Cardiac muscle cell (in vitro differentiated cells and primary cell): ENCODE data around the gene CDH16. TPM values are rescaled to one million over a fixed set of nuclear protein-coding genes. Genes with fewer than 3 reads are reported as not detected.

Experiments used
- DNase-seq, 2 donors: peaks; one replicate each; pipeline versions ENCODE4 v3.0.0 to v3.0.0-alpha.2; 2010 to 2017; ENCODE audit warnings: low read depth in 1 of 2, low spot score in 1 of 2
- H3K27ac ChIP-seq: fragments of 200-600 bp; sonication (generic); 2 replicates; pipeline ENCODE4 v1.5.1; 2016
- H3K27me3 ChIP-seq: fragments of 200-600 bp; sonication (generic); 2 replicates; pipeline ENCODE4 v1.6.0; 2016; ENCODE audit warnings: control low read depth
- H3K36me3 ChIP-seq: fragments of 200-600 bp; sonication (generic); 2 replicates; pipeline ENCODE4 v1.5.1; 2016; ENCODE audit warnings: control low read depth
- H3K4me1 ChIP-seq: fragments of 200-600 bp; sonication (generic); 2 replicates; pipeline ENCODE4 v1.8.1; 2017; ENCODE audit warnings: low read depth, mild to moderate bottlenecking, mixed run types
- H3K4me3 ChIP-seq: fragments of 200-600 bp; sonication (generic); 2 replicates; pipeline ENCODE4 v1.5.1; 2016; ENCODE audit warnings: mild to moderate bottlenecking
- H3K9me3 ChIP-seq: fragments of 200-600 bp; sonication (generic); 2 replicates; pipeline ENCODE4 v1.5.1; 2017; ENCODE audit warnings: low read depth, mild to moderate bottlenecking, control low read depth
- CTCF ChIP-seq: IDR thresholded peaks from 2 replicates; pipeline ENCODE4 v1.5.1; 2012; ENCODE audit warnings: low read depth, mild to moderate bottlenecking, low read length
- polyA plus RNA-seq: library from polyadenylated mRNA; unstranded; fragments of >200 nt; fragmentation: Nextera tagmentation; extraction: Ambion mirVana; gene quantifications from 2 replicates; pipeline ENCODE4 v1.2.1, GENCODE V29; 2016
- total RNA-seq: library from RNA; depleted of rRNA; stranded (reverse); fragments of >200 nt; gene quantifications from 2 replicates; pipeline ENCODE4 v1.2.3, GENCODE V29; 2016

Gene CDH16
- total and polyA plus RNA-seq, 2 experiments from 2014 or later: 4.4 TPM; not detected in 1

DNA sequence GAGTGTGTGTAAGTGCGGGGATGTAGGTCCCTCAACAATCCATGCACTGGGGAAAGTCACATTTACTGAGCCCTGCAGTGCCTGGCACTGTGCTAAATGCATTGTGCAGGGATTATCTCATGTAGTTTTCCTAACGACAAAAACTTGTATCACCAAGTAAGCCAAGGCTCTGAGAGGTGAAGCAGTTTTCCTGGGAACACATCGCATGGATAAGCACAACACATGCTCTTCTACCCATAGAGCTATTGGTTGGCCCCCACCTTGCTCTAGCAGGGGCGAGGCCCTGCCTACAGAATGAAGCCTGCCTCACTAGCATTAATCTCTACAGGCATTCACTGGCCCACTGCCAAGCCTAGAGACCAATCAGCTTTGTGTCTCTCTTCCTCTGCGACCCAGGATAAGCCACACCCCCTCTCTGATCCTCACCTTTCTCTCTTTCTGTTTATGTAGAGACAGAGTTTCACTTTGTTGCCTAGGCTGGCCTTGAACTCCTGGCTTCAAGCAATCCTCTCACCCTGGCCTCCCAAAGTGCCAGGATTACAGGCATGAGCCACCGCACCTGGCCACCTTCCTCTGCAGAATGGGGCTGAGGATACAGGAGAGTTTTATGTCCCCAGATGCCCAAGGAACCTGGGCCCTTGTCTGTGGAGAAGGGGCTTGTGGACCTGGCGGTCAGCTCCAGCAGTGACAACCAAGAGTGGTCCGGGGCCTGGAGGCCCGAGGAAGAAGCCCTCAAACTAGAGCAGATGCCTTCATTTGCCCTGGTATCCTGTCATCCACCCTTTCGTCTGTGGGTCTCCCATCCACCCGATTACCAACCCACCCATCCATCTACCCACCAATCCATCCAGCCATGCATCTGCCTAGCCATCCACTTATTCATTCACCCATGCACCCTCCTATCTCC lies 12.8 kb downstream of the CDH16 start:
- Histone ChIP-seq H3K4me3 (no peak overlapping the region), H3K27ac (peak overlapping the region; percentile 100), H3K27me3 (no peaks in the 10 kb centered on the region), H3K4me1 (peaks cover 58% of the 10 kb centered on the region), H3K9me3 (no peaks in the 10 kb centered on the region), H3K36me3 (no peaks in the 10 kb centered on the region)
- peak in 1 of 2 donors; percentile 97 for DNase-seq
- no peak for TF ChIP-seq CTCF

- Histone ChIP-seq H3K4me3 (peak overlapping the region; percentile 10), H3K27ac (peak overlapping the region; percentile 100), H3K9me3 (no peaks in the 10 kb centered on the region), H3K27me3 (no peaks in the 10 kb centered on the region), H3K4me1 (peaks cover 67% of the 10 kb centered on the region), H3K36me3 (no peaks in the 10 kb centered on the region)
- peak in 1 of 2 donors; percentile 94 for DNase-seq
- TF ChIP-seq CTCF: no peak
These were observed 13.6 kb downstream of the CDH16 start for GRCh38 chr16:66904846-66905632.

DNA sequence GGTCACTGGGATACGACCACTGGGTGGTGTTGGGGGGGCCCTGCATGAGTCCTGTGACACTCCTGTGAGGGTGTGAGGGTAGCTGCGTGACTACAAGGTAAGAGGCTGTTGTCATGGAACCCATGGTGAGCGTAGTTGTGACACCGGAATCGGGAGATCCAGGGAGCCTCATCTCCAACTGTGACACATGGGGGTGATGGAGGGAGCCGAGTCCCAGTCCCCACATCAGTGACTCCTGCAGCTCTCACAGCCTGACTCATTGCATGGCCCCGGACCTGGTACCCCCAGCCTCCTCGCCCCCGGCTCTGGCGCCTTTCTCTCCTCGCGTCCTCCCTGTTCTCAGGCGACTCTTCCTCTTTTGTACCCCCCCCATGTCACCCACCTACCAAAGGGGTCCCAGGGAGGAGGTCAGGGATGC lies 14.2 kb downstream of the CDH16 start:
- Histone ChIP-seq H3K4me3 (peak overlapping the region; percentile 10), H3K9me3 (no peaks in the 10 kb centered on the region), H3K36me3 (no peaks in the 10 kb centered on the region), H3K4me1 (peaks cover 73% of the 10 kb centered on the region), H3K27ac (peak overlapping the region; percentile 100), H3K27me3 (no peaks in the 10 kb centered on the region)
- no peak for TF ChIP-seq CTCF
- DNase-seq: no peak

DNA sequence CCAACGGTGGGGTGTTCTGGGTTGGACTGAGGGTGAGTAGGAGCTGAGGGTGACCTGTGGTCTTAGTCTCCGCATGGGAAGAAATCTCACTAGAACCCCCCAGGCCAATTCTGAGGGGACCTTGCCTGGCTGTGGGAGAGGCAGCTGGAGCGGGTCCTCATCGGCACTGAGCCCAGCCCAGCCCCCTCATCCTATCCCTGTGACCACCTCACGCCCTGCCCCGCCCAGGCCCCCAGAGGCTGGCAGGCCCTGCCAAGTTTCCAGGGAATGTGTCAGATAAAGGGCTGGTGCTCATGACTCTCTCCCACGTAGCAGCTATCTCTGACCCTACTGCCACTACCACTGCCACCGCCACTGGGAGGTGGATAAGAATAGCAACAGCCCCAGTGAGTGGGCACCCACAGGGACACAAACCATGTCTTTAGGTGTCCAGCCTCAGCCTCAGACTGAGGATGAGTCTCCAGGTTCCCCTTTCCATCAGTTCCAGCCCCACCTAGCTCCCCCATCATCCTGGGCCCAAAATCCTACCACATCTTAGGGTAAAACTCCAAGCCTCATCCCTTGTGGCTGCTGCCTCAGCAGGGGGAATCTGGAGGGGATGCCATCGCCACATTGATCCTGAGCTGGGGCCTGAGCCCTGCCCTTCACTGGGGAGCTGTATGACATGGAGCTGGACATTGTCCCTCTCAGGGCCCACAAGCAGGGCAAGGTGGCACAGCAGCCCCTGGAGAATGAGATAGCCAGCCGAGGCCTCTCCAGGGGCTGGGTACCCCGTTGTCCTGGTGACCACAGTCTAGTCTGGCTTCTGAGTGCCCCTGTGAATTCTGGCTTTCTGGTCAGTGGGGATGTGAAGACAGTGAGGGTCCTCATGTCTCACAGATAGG lies 14.9 kb downstream of the CDH16 start:
- H3K36me3 ChIP-seq: no peaks in the 10 kb centered on the region
- H3K9me3 ChIP-seq: no peaks in the 10 kb centered on the region
- peak in 1 of 2 donors; percentile 58 for DNase-seq
- H3K4me3 ChIP-seq: peak overlapping the region; percentile 10
- H3K27me3 ChIP-seq: no peaks in the 10 kb centered on the region
- no peak for TF ChIP-seq CTCF
- H3K27ac ChIP-seq: peak overlapping the region; percentile 100
- H3K4me1 ChIP-seq: peaks cover 79% of the 10 kb centered on the region
